Fibroblast of peridontal ligament (primary cell): ENCODE measurements around the gene PTGIS.

Experiments
- DNase-seq: peaks from one replicate; pipeline ENCODE4 v3.0.0-alpha.2; 2010; ENCODE audit errors: extremely low read depth

Gene PTGIS

GRCh38 chr20:49560646-49561045, 7.3 kb downstream of the PTGIS start:
- no peak for DNase-seq

GRCh38 chr20:49560186-49560585, 7.8 kb downstream of the PTGIS start:
- DNase-seq: no peak

GRCh38 chr20:49559411-49560081, 8.4 kb downstream of the PTGIS start:
- DNase-seq: peak; percentile 76

- DNase-seq: no peak
These were observed 9.1 kb downstream of the PTGIS start for GRCh38 chr20:49558826-49559225.

- DNase-seq: peak; percentile 69
These were observed 10.5 kb downstream of the PTGIS start for GRCh38 chr20:49557449-49557848.

GRCh38 chr20:49556621-49557020, 11.3 kb downstream of the PTGIS start:
- DNase-seq: no peak

- DNase-seq: no peak
These were observed 18.0 kb downstream of the PTGIS start for GRCh38 chr20:49549801-49550551.

- no peak for DNase-seq
These were observed 19.5 kb downstream of the PTGIS start for GRCh38 chr20:49548371-49548947.

- DNase-seq: no peak
These were observed 22.4 kb downstream of the PTGIS start for GRCh38 chr20:49545572-49545971.

GRCh38 chr20:49544535-49544934, 23.4 kb downstream of the PTGIS start:
- no peak for DNase-seq

- no peak for DNase-seq
These were observed 24.0 kb downstream of the PTGIS start for GRCh38 chr20:49543858-49544437.

GRCh38 chr20:49543071-49543857, 24.7 kb downstream of the PTGIS start:
- DNase-seq: no peak

GRCh38 chr20:49542514-49542991, 25.4 kb downstream of the PTGIS start:
- no peak for DNase-seq

- DNase-seq: peak; percentile 80
These were observed 26.0 kb downstream of the PTGIS start for GRCh38 chr20:49541733-49542513.

GRCh38 chr20:49540687-49541435, 27.1 kb downstream of the PTGIS start:
- DNase-seq: no peak

GRCh38 chr20:49540232-49540620, 27.7 kb downstream of the PTGIS start:
- no peak for DNase-seq

GRCh38 chr20:49539481-49540231, 28.3 kb downstream of the PTGIS start:
- DNase-seq: no peak

GRCh38 chr20:49538950-49539349, 29.0 kb downstream of the PTGIS start:
- no peak for DNase-seq

GRCh38 chr20:49534255-49534712, 33.7 kb downstream of the PTGIS start:
- DNase-seq: peak; percentile 66
